Colonic mucosa (tissue), 4 donors: ENCODE data around the gene TMEM238. TPM values are rescaled to one million over a fixed set of nuclear protein-coding genes. Genes with fewer than 3 reads are reported as not detected.
"Not testable (repeated sequence)": the region's sequence is repeated elsewhere in the genome, so short reads cannot be mapped to it uniquely, and the experiment has no call there.

ENCODE experiments used
- DNase-seq: peaks from one replicate; pipeline ENCODE4 v3.0.0-alpha.2; 2020
- H3K27ac ChIP-seq: fragments of 200-600 bp; one replicate; pipeline ENCODE4 v1.8.0; 2021
- H3K27me3 ChIP-seq: fragments of 200-600 bp; one replicate; pipeline ENCODE4 v1.8.0; 2021
- H3K36me3 ChIP-seq: fragments of 200-600 bp; one replicate; pipeline ENCODE4 v1.8.0; 2021
- H3K4me1 ChIP-seq: fragments of 200-600 bp; one replicate; pipeline ENCODE4 v1.8.0; 2021; ENCODE audit warnings: mild to moderate bottlenecking
- H3K4me3 ChIP-seq: fragments of 200-600 bp; one replicate; pipeline ENCODE4 v1.8.0; 2021
- H3K9ac ChIP-seq, 2 donors: one replicate each; pipeline ENCODE4 v1.7.0; 2013; ENCODE audit warnings: control low read depth in 2 of 2, low read depth in 2 of 2, low read length in 2 of 2
- H3K9me3 ChIP-seq: fragments of 200-600 bp; one replicate; pipeline ENCODE4 v1.8.0; 2021
- intact Hi-C: fragments of 100-400 bp; cut with DNase I; formaldehyde crosslinking; loops from one replicate; pipeline ENCODE4 v1.14.1; 2022
- total RNA-seq, 2 donors: library from RNA; stranded (reverse); fragmentation: NEBNext Ultra II Directional in 1 of 2; extraction: Animal tissue kit (Norgen Biotek cat#: 25700) in 1 of 2; gene quantifications; one replicate each; pipeline ENCODE4 v1.2.1, GENCODE V29; 2021
- TF ChIP-seq, protein P1 (sequence below): fragments of 200-600 bp; IDR thresholded peaks from one replicate; pipeline ENCODE4 v1.8.0; 2022; ENCODE audit warnings: antibody characterized with exemption, mild to moderate bottlenecking
- donor health status: healthy.
- donor health status: DM: no; HTN: no; CAD: no.
- donor health status: DM: no; HTN: no; CAD: no.

Gene TMEM238
- total RNA-seq, 2 donors from 2014 or later = 78.1 to 85.9 TPM

GRCh38 chr19:55406091-55406825, 22.2 kb upstream of the TMEM238 start:
- intact Hi-C loops = no loop called here
- peaks cover 6% of the 10 kb centered on the region for H3K4me1 ChIP-seq
- peak overlapping the region; percentile 97 for H3K4me3 ChIP-seq
- no peak overlapping the region for H3K27ac ChIP-seq
- H3K9me3 ChIP-seq = no peaks in the 10 kb centered on the region
- H3K9ac ChIP-seq = peak overlapping the region; percentile 44 to 81
- peaks cover 16% of the 10 kb centered on the region for H3K36me3 ChIP-seq
- no peak for DNase-seq
- TF ChIP-seq, protein P1, sequence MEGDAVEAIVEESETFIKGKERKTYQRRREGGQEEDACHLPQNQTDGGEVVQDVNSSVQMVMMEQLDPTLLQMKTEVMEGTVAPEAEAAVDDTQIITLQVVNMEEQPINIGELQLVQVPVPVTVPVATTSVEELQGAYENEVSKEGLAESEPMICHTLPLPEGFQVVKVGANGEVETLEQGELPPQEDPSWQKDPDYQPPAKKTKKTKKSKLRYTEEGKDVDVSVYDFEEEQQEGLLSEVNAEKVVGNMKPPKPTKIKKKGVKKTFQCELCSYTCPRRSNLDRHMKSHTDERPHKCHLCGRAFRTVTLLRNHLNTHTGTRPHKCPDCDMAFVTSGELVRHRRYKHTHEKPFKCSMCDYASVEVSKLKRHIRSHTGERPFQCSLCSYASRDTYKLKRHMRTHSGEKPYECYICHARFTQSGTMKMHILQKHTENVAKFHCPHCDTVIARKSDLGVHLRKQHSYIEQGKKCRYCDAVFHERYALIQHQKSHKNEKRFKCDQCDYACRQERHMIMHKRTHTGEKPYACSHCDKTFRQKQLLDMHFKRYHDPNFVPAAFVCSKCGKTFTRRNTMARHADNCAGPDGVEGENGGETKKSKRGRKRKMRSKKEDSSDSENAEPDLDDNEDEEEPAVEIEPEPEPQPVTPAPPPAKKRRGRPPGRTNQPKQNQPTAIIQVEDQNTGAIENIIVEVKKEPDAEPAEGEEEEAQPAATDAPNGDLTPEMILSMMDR = no peak
- no peaks in the 10 kb centered on the region for H3K27me3 ChIP-seq

DNA sequence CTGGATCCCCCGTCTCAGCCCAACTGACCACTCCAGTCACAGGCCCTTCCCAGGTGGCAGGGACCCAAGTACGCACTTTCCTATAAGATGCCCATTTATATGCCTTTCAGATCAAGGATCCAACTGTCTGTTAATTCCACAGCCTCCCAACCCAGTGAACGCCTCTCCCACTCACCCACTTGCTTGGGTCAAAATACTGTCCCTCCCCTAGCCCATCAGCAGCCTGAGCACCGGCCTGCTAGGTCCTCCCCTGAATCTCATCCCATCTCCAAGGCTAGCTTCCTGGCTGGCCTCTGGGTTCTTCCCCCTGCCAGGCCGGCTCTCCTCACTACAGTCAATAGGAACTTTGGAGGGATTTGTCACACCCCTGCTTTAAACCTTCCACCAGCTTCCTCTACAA, 21.5 kb upstream of the TMEM238 start:
- H3K27me3 ChIP-seq = no peaks in the 10 kb centered on the region
- DNase-seq = no peak
- no peaks in the 10 kb centered on the region for H3K9me3 ChIP-seq
- H3K4me3 ChIP-seq = no peak overlapping the region
- H3K27ac ChIP-seq = no peak overlapping the region
- H3K4me1 ChIP-seq = peaks cover 6% of the 10 kb centered on the region
- TF ChIP-seq, protein P1 = no peak
- intact Hi-C loops = no loop called here
- H3K9ac ChIP-seq = no peak overlapping the region
- H3K36me3 ChIP-seq = peaks cover 16% of the 10 kb centered on the region

DNA sequence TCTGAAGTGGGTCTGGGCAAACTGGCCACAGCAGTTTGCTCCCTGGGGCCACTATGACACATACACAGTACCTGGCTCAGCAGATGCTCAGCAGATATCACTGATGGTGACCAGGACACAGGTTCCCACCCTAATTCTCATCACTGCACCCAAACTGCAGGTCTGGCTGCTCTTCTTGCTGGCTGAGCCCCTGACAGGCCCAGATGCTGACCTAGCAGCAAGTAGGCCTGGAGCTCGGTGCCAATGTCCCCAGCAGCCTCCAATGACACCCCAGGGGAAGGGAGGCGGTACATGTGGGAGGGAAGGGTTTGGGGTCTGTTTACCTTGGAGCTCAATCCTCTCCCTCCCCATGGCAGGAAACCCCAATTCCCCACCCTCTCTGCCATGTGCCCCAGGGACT, 18.4 kb upstream of the TMEM238 start:
- Histone ChIP-seq H3K9me3 (no peaks in the 10 kb centered on the region), H3K27ac (no peak overlapping the region), H3K36me3 (peaks cover 16% of the 10 kb centered on the region), H3K9ac (no peak overlapping the region), H3K4me1 (peaks cover 6% of the 10 kb centered on the region), H3K4me3 (no peak overlapping the region), H3K27me3 (no peaks in the 10 kb centered on the region)
- intact Hi-C loops = no loop called here
- TF ChIP-seq, protein P1 = no peak
- no peak for DNase-seq

DNA sequence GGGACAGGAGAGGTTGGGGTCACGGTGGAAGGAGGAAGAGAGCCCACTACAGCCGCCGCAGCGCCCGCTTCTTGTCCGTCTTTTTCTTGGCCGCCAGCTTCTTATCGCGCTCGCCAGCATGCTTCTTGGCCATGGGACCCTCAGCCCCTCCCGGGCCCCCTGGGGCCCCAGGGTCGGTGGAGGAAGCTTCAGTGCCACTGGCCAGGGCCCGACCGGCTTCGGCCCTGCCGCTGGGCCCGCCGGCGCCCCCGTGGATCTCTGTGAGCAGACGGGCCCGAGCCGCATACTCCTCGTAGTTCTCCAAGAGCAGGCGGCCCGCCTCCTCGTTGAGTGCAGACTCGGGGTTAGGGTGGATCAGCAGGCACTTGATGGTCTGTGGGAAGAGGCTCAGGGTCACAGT, 17.3 kb upstream of the TMEM238 start:
- intact Hi-C loops, H3K9ac ChIP-seq: not testable (repeated sequence)
- peaks cover 16% of the 10 kb centered on the region for H3K36me3 ChIP-seq

GRCh38 chr19:55400281-55401087, 16.4 kb upstream of the TMEM238 start:
- TF ChIP-seq, protein P1 = no peak
- no peaks in the 10 kb centered on the region for H3K9me3 ChIP-seq
- peaks cover 16% of the 10 kb centered on the region for H3K36me3 ChIP-seq
- no peaks in the 10 kb centered on the region for H3K27me3 ChIP-seq
- H3K27ac ChIP-seq = no peak overlapping the region
- H3K4me1 ChIP-seq = no peaks in the 10 kb centered on the region
- DNase-seq = no peak
- no peak overlapping the region for H3K9ac ChIP-seq
- intact Hi-C loops = no loop called here
- H3K4me3 ChIP-seq = no peak overlapping the region

More for the DNA sequence above, 17.3 kb upstream of the TMEM238 start:
- H3K4me3 ChIP-seq, H3K4me1 ChIP-seq, H3K9me3 ChIP-seq, H3K27ac ChIP-seq, DNase-seq, H3K27me3 ChIP-seq: not testable (repeated sequence)
